HEK293 (cell line): Measurements from ENCODE around the gene ZCCHC7.

Experiments
- CTCF ChIA-PET: fragments of 350-600 bp; formaldehyde crosslinking; extraction: SDS; loops from one replicate; lab custom pipeline; 2021; ENCODE audit warnings: antibody characterized with exemption; lab: Yijun Ruan, JAX
- POLR2A ChIA-PET: fragments of 300-600 bp; formaldehyde crosslinking; extraction: SDS; loops from one replicate; lab custom pipeline; 2020; ENCODE audit warnings: antibody characterized with exemption, inconsistent platforms; lab: Yijun Ruan, JAX
- H3K27ac ChIP-seq: fragments of 200-500 bp; sonication (Bioruptor generic); 2 replicates; pipeline ENCODE4 v1.5.1; 2014; ENCODE audit warnings: low read depth, low read length, control low read depth, inconsistent platforms; ENCODE audit errors: extremely low read depth
- H3K36me3 ChIP-seq, 2 experiments: fragments of 200-500 bp in 1 of 2; sonication (Bioruptor generic) in 1 of 2; 1 replicate in 1 of 2; 2 replicates in 1 of 2; pipeline ENCODE4 v1.5.1; 2014 to 2017; ENCODE audit warnings: inconsistent platforms in 2 of 2, low read length in 2 of 2; ENCODE audit not compliant: control insufficient read depth in 2 of 2, insufficient read depth in 1 of 2
- H3K4me1 ChIP-seq: fragments of 200-500 bp; sonication (Bioruptor generic); 2 replicates; pipeline ENCODE4 v1.5.1; 2014; ENCODE audit warnings: mild to moderate bottlenecking, low read length, inconsistent platforms; ENCODE audit not compliant: control insufficient read depth, insufficient read depth
- H3K4me3 ChIP-seq: 2 replicates; pipeline ENCODE4 v1.5.1; 2011; ENCODE audit warnings: low read depth, mild to moderate bottlenecking, control low read depth, low read length, moderate library complexity
- H3K9me3 ChIP-seq: fragments of 200-500 bp; sonication (Bioruptor generic); 2 replicates; pipeline ENCODE4 v1.5.1; 2014; ENCODE audit warnings: low read depth, low read length, inconsistent platforms; ENCODE audit not compliant: control insufficient read depth, insufficient read depth
- BCL11A ChIP-seq: fragments of 450-650 bp; formaldehyde crosslinking; IDR thresholded peaks from 2 replicates; pipeline ENCODE4 v1.5.1; 2016; ENCODE audit warnings: low read depth, missing biosample characterization, missing genetic modification characterization
- GLIS2 ChIP-seq: fragments of 450-650 bp; formaldehyde crosslinking; IDR thresholded peaks from 2 replicates; pipeline ENCODE4 v1.5.1; 2016; ENCODE audit warnings: missing biosample characterization, missing genetic modification characterization
- KLF10 ChIP-seq: fragments of 450-650 bp; IDR thresholded peaks from 2 replicates; pipeline ENCODE4 v1.5.1; 2018; ENCODE audit warnings: missing biosample characterization, mild to moderate bottlenecking, missing genetic modification characterization
- SCRT1 ChIP-seq: fragments of 450-650 bp; formaldehyde crosslinking; IDR thresholded peaks from 2 replicates; pipeline ENCODE4 v1.5.1; 2016; ENCODE audit warnings: missing biosample characterization, missing genetic modification characterization, borderline replicate concordance
- WT1 ChIP-seq: fragments of 450-650 bp; formaldehyde crosslinking; IDR thresholded peaks from 2 replicates; pipeline ENCODE4 v1.5.1; 2016; ENCODE audit warnings: missing biosample characterization, missing genetic modification characterization
- YY2 ChIP-seq: fragments of 450-650 bp; formaldehyde crosslinking; IDR thresholded peaks from 2 replicates; pipeline ENCODE4 v1.5.1; 2016; ENCODE audit warnings: missing biosample characterization, missing genetic modification characterization
- ZBTB8A ChIP-seq: fragments of 450-650 bp; formaldehyde crosslinking; IDR thresholded peaks from 2 replicates; pipeline ENCODE4 v1.5.1; 2016; ENCODE audit warnings: missing biosample characterization, missing genetic modification characterization
- ZNF121 ChIP-seq: fragments of 450-650 bp; formaldehyde crosslinking; IDR thresholded peaks from 2 replicates; pipeline ENCODE4 v1.5.1; 2016; ENCODE audit warnings: missing biosample characterization, missing genetic modification characterization
- ZNF132 ChIP-seq: fragments of 450-650 bp; formaldehyde crosslinking; IDR thresholded peaks from 2 replicates; pipeline ENCODE4 v1.5.1; 2017; ENCODE audit warnings: missing biosample characterization, missing genetic modification characterization, borderline replicate concordance
- ZNF23 ChIP-seq: fragments of 450-650 bp; formaldehyde crosslinking; IDR thresholded peaks from 2 replicates; pipeline ENCODE4 v1.5.1; 2016; ENCODE audit warnings: missing biosample characterization, missing genetic modification characterization, borderline replicate concordance
- ZNF335 ChIP-seq: fragments of 450-650 bp; formaldehyde crosslinking; conservative IDR thresholded peaks from 2 replicates; pipeline ENCODE4 v1.5.1; 2016; ENCODE audit warnings: missing biosample characterization, missing genetic modification characterization
- ZNF37A ChIP-seq: fragments of 450-650 bp; IDR thresholded peaks from 2 replicates; pipeline ENCODE4 v1.5.1; 2018; ENCODE audit warnings: missing biosample characterization, missing genetic modification characterization
- ZNF404 ChIP-seq: fragments of 450-650 bp; formaldehyde crosslinking; IDR thresholded peaks from 2 replicates; pipeline ENCODE4 v1.5.1; 2017; ENCODE audit warnings: missing biosample characterization, missing genetic modification characterization
- ZNF426 ChIP-seq: fragments of 450-650 bp; formaldehyde crosslinking; IDR thresholded peaks from 2 replicates; pipeline ENCODE4 v1.5.1; 2017; ENCODE audit warnings: missing biosample characterization, missing genetic modification characterization, mild to moderate bottlenecking, inconsistent platforms, moderate library complexity
- ZNF544 ChIP-seq: fragments of 450-650 bp; formaldehyde crosslinking; IDR thresholded peaks from 2 replicates; pipeline ENCODE4 v1.5.0; 2017; ENCODE audit warnings: missing biosample characterization, missing genetic modification characterization
- ZNF571 ChIP-seq: fragments of 450-650 bp; formaldehyde crosslinking; IDR thresholded peaks from 2 replicates; pipeline ENCODE4 v1.5.0; 2017; ENCODE audit warnings: missing biosample characterization, missing genetic modification characterization
- ZNF600 ChIP-seq: fragments of 450-650 bp; formaldehyde crosslinking; IDR thresholded peaks from 2 replicates; pipeline ENCODE4 v1.5.1; 2016; ENCODE audit warnings: missing biosample characterization, missing genetic modification characterization
- ZNF621 ChIP-seq: fragments of 450-650 bp; formaldehyde crosslinking; IDR thresholded peaks from 2 replicates; pipeline ENCODE4 v1.5.1; 2017; ENCODE audit warnings: missing biosample characterization, missing genetic modification characterization
- ZNF76 ChIP-seq: fragments of 450-650 bp; formaldehyde crosslinking; IDR thresholded peaks from 2 replicates; pipeline ENCODE4; 2016; ENCODE audit warnings: low read depth, missing biosample characterization, missing genetic modification characterization, borderline replicate concordance
- ZNF843 ChIP-seq: fragments of 450-650 bp; formaldehyde crosslinking; IDR thresholded peaks from 2 replicates; pipeline ENCODE4 v1.5.1; 2016; ENCODE audit warnings: missing biosample characterization, missing genetic modification characterization
- TF ChIP-seq, protein P1 (sequence below): IDR thresholded peaks from 2 replicates; pipeline ENCODE4 v1.6.1; 2011; ENCODE audit warnings: mild to moderate bottlenecking, low read depth, low read length, borderline replicate concordance
- TF ChIP-seq, protein P2 (sequence below): fragments of 450-650 bp; formaldehyde crosslinking; IDR thresholded peaks from 2 replicates; pipeline ENCODE4 v1.5.1; 2017; ENCODE audit warnings: missing biosample characterization, missing genetic modification characterization
- TF ChIP-seq, protein P3 (sequence below): fragments of 450-650 bp; formaldehyde crosslinking; IDR thresholded peaks from 2 replicates; pipeline ENCODE4 v1.5.1; 2016; ENCODE audit warnings: missing biosample characterization, missing genetic modification characterization
- TF ChIP-seq, protein P4 (sequence below): fragments of 450-650 bp; IDR thresholded peaks from 2 replicates; pipeline ENCODE4 v1.5.1; 2018; ENCODE audit warnings: missing biosample characterization, mild to moderate bottlenecking, missing genetic modification characterization
- TF ChIP-seq, protein P5 (sequence below): fragments of 450-650 bp; formaldehyde crosslinking; IDR thresholded peaks from 2 replicates; pipeline ENCODE4 v1.5.0; 2017; ENCODE audit warnings: missing biosample characterization, missing genetic modification characterization, borderline replicate concordance
- TF ChIP-seq, protein P6 (sequence below): fragments of 450-650 bp; formaldehyde crosslinking; IDR thresholded peaks from 2 replicates; pipeline ENCODE4 v1.5.1; 2017; ENCODE audit warnings: missing biosample characterization, missing genetic modification characterization
- TF ChIP-seq, protein P7 (sequence below): fragments of 450-650 bp; formaldehyde crosslinking; IDR thresholded peaks from 2 replicates; pipeline ENCODE4 v1.5.1; 2016; ENCODE audit warnings: missing biosample characterization, missing genetic modification characterization, borderline replicate concordance

ZCCHC7 gene

DNA sequence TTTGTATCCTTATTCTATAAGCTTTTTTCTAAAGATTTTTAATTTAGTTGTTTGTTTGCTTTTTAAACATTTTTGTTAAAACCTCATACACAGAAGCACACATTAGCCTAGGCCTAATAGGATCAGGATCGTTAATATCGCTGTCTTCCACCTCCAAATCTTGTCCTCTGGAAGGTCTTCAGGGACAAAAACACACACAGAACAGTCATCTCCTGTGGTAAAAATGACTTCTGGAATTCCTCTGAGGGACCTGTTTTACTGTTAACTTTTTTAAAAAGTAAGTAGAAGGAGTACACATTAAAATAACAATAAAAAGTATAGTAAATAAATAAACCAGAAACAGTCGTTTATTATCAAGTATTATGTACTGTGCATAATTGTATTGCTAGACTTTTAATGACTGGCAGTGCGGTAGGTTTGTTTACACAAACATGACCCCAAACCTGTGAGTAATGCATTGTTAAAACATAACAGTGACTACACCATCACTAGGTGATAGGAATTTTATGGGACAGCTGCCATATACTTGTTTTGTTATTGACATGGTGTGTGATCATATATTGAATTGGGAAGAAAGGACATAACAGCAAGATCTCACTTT is 109.6 kb downstream of the ZCCHC7 start (continued):
- TF ChIP-seq ZNF37A (tag by site-specific recombination) (no peak), ZNF600 (tag by site-specific recombination) (no peak), ZNF23 (no peak), ZBTB8A (tag by site-specific recombination) (no peak), ZNF843 (peak; percentile 85), ZNF76 (tag by site-specific recombination) (no peak), ZNF621 (tag by site-specific recombination) (no peak), ZNF404 (tag by site-specific recombination) (no peak), ZNF335 (tag by site-specific recombination) (no peak), YY2 (tag by site-specific recombination) (no peak), WT1 (tag by site-specific recombination) (peak; percentile 73), ZNF571 (tag by site-specific recombination) (no peak), GLIS2 (no peak), KLF10 (tag by site-specific recombination) (peak; percentile 44; the same call in 1 of the 2 replicates), ZNF426 (tag by site-specific recombination) (no peak), BCL11A (peak; percentile 71; the same call in 1 of the 2 replicates), SCRT1 (no peak; the same call in 1 of the 2 replicates)
- TF ChIP-seq, protein P1, sequence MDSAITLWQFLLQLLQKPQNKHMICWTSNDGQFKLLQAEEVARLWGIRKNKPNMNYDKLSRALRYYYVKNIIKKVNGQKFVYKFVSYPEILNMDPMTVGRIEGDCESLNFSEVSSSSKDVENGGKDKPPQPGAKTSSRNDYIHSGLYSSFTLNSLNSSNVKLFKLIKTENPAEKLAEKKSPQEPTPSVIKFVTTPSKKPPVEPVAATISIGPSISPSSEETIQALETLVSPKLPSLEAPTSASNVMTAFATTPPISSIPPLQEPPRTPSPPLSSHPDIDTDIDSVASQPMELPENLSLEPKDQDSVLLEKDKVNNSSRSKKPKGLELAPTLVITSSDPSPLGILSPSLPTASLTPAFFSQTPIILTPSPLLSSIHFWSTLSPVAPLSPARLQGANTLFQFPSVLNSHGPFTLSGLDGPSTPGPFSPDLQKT = no peak
- TF ChIP-seq, protein P2, sequence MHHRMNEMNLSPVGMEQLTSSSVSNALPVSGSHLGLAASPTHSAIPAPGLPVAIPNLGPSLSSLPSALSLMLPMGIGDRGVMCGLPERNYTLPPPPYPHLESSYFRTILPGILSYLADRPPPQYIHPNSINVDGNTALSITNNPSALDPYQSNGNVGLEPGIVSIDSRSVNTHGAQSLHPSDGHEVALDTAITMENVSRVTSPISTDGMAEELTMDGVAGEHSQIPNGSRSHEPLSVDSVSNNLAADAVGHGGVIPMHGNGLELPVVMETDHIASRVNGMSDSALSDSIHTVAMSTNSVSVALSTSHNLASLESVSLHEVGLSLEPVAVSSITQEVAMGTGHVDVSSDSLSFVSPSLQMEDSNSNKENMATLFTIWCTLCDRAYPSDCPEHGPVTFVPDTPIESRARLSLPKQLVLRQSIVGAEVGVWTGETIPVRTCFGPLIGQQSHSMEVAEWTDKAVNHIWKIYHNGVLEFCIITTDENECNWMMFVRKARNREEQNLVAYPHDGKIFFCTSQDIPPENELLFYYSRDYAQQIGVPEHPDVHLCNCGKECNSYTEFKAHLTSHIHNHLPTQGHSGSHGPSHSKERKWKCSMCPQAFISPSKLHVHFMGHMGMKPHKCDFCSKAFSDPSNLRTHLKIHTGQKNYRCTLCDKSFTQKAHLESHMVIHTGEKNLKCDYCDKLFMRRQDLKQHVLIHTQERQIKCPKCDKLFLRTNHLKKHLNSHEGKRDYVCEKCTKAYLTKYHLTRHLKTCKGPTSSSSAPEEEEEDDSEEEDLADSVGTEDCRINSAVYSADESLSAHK (tag by site-specific recombination) = 0 out of 2 replicates have a peak, but pooled peaks have one; percentile 19
- TF ChIP-seq, protein P3, sequence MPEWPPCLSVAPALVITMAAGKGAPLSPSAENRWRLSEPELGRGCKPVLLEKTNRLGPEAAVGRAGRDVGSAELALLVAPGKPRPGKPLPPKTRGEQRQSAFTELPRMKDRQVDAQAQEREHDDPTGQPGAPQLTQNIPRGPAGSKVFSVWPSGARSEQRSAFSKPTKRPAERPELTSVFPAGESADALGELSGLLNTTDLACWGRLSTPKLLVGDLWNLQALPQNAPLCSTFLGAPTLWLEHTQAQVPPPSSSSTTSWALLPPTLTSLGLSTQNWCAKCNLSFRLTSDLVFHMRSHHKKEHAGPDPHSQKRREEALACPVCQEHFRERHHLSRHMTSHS (tag by site-specific recombination) = no peak

DNA sequence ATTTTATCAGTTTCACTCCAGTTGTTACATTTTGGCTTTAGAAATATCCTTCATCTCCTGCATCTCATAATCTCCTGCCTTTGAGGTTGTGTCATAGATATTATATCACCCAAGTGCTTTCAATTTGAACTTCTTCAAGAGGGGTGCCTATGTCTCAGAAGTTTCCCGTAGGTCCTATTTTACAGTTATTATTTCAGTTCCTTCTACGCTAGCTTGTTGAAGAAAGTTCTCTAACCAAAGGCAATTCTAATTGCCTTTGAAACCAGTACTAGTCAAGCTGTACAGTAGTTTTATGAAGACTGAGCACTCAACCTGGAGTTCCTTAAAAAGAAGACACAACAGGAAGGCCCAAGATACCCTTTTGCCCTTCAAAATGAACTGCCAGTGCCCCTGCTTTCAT is 116.4 kb downstream of the ZCCHC7 start:
- no peak overlapping the region for H3K27ac ChIP-seq
- H3K9me3 ChIP-seq = no peaks in the 10 kb centered on the region
- H3K36me3 ChIP-seq = no peaks in the 10 kb centered on the region
- ChIA-PET POLR2A (no interaction called here), CTCF (interaction anchor here (1.1 kb wide), 1 partner anchor 364 kb away, joined by 3 read pairs; no protein-coding TSS in a partner anchor)
- no peaks in the 10 kb centered on the region for H3K4me1 ChIP-seq
- no peak overlapping the region for H3K4me3 ChIP-seq
- TF ChIP-seq ZNF132 = no peak
- TF ChIP-seq, protein P4, sequence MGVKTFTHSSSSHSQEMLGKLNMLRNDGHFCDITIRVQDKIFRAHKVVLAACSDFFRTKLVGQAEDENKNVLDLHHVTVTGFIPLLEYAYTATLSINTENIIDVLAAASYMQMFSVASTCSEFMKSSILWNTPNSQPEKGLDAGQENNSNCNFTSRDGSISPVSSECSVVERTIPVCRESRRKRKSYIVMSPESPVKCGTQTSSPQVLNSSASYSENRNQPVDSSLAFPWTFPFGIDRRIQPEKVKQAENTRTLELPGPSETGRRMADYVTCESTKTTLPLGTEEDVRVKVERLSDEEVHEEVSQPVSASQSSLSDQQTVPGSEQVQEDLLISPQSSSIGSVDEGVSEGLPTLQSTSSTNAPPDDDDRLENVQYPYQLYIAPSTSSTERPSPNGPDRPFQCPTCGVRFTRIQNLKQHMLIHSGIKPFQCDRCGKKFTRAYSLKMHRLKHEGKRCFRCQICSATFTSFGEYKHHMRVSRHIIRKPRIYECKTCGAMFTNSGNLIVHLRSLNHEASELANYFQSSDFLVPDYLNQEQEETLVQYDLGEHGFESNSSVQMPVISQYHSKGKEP = no peak
- TF ChIP-seq, protein P5, sequence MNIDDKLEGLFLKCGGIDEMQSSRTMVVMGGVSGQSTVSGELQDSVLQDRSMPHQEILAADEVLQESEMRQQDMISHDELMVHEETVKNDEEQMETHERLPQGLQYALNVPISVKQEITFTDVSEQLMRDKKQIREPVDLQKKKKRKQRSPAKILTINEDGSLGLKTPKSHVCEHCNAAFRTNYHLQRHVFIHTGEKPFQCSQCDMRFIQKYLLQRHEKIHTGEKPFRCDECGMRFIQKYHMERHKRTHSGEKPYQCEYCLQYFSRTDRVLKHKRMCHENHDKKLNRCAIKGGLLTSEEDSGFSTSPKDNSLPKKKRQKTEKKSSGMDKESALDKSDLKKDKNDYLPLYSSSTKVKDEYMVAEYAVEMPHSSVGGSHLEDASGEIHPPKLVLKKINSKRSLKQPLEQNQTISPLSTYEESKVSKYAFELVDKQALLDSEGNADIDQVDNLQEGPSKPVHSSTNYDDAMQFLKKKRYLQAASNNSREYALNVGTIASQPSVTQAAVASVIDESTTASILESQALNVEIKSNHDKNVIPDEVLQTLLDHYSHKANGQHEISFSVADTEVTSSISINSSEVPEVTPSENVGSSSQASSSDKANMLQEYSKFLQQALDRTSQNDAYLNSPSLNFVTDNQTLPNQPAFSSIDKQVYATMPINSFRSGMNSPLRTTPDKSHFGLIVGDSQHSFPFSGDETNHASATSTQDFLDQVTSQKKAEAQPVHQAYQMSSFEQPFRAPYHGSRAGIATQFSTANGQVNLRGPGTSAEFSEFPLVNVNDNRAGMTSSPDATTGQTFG (tag by site-specific recombination) = no peak
- no peak for TF ChIP-seq ZNF544 (tag by site-specific recombination)
- TF ChIP-seq, protein P6, sequence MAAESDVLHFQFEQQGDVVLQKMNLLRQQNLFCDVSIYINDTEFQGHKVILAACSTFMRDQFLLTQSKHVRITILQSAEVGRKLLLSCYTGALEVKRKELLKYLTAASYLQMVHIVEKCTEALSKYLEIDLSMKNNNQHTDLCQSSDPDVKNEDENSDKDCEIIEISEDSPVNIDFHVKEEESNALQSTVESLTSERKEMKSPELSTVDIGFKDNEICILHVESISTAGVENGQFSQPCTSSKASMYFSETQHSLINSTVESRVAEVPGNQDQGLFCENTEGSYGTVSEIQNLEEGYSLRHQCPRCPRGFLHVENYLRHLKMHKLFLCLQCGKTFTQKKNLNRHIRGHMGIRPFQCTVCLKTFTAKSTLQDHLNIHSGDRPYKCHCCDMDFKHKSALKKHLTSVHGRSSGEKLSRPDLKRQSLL (tag by site-specific recombination) = no peak
- TF ChIP-seq, protein P7, sequence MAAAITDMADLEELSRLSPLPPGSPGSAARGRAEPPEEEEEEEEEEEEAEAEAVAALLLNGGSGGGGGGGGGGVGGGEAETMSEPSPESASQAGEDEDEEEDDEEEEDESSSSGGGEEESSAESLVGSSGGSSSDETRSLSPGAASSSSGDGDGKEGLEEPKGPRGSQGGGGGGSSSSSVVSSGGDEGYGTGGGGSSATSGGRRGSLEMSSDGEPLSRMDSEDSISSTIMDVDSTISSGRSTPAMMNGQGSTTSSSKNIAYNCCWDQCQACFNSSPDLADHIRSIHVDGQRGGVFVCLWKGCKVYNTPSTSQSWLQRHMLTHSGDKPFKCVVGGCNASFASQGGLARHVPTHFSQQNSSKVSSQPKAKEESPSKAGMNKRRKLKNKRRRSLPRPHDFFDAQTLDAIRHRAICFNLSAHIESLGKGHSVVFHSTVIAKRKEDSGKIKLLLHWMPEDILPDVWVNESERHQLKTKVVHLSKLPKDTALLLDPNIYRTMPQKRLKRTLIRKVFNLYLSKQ (tag by site-specific recombination) = no peak
- TF ChIP-seq ZNF121 (tag by site-specific recombination) = no peak
- no peak for TF ChIP-seq BCL11A
